Endothelial cell of umbilical vein (primary cell): Measurements from ENCODE around the gene PLD4.

Experiments
- EZH2 ChIP-seq: IDR thresholded peaks from 2 replicates; pipeline ENCODE4 v1.6.1; 2012; ENCODE audit warnings: borderline replicate concordance, low read depth, mild to moderate bottlenecking, moderate library complexity, low read length, inconsistent platforms; ENCODE audit not compliant: severe bottlenecking
- JUN ChIP-seq: IDR thresholded peaks from 2 replicates; pipeline ENCODE4 v1.6.1; 2011; ENCODE audit warnings: borderline replicate concordance, low read depth; ENCODE audit not compliant: insufficient read length, insufficient read depth
- POLR2A ChIP-seq: IDR thresholded peaks from 2 replicates; pipeline ENCODE4 v1.6.1; 2012; ENCODE audit warnings: low read depth, mild to moderate bottlenecking, control low read depth, low read length
- TF ChIP-seq, protein P1 (sequence below), 2 donors: IDR thresholded peaks; 1 replicate in 1 of 2; 2 replicates in 1 of 2; pipeline ENCODE4 v1.5.1; 2011; ENCODE audit warnings: low read length in 2 of 2, mild to moderate bottlenecking in 2 of 2, moderate library complexity in 2 of 2, control low read depth in 1 of 2, inconsistent platforms in 1 of 2, low read depth in 1 of 2; ENCODE audit not compliant: insufficient read depth in 1 of 2; ENCODE audit errors: extremely low read depth in 1 of 2

DNA sequence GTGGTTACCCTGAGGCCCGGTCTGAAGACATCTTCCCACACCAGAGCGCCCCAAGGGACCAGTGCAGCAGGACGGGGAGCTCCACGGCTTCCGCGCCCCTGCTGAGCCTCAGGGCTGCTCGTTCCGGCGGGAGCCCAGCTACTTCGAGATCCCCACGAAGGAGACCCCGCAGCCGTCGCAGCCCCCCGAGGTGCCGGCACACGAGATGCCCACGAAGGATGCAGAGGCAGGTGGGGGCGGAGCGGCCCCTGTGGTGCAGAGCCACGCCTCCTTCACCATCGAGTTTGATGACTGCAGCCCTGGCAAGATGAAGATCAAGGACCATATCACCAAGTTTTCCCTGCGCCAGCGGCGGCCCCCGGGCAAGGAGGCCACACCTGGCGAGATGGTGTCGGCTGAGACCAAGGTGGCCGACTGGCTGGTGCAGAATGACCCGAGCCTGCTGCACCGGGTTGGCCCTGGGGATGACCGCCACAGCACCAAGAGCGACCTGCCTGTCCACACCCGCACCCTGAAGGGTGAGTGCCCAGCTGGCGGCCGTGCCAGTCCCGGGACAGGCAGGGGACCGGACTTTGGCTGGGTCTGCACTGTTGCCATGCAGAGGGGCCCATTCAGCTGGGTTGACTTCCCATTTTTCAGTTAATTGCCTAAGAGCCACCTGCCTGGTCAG is 41.6 kb upstream of the PLD4 start:
- no peak for TF ChIP-seq JUN
- TF ChIP-seq EZH2 = no peak
- no peak for TF ChIP-seq POLR2A
- TF ChIP-seq, protein P1, sequence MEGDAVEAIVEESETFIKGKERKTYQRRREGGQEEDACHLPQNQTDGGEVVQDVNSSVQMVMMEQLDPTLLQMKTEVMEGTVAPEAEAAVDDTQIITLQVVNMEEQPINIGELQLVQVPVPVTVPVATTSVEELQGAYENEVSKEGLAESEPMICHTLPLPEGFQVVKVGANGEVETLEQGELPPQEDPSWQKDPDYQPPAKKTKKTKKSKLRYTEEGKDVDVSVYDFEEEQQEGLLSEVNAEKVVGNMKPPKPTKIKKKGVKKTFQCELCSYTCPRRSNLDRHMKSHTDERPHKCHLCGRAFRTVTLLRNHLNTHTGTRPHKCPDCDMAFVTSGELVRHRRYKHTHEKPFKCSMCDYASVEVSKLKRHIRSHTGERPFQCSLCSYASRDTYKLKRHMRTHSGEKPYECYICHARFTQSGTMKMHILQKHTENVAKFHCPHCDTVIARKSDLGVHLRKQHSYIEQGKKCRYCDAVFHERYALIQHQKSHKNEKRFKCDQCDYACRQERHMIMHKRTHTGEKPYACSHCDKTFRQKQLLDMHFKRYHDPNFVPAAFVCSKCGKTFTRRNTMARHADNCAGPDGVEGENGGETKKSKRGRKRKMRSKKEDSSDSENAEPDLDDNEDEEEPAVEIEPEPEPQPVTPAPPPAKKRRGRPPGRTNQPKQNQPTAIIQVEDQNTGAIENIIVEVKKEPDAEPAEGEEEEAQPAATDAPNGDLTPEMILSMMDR (IDR thresholded peaks at IDR 0.05; ENCODE audit: extremely low read depth in 1 of 2, insufficient read depth in 1 of 2, low read depth in 1 of 2, low read length in 2 of 2) = no peak
